NCI-H446 treated with DMSO at 0.1 percent for 48 hours (cell line): ENCODE measurements around the gene TTC23.

ENCODE experiments used
- DNase-seq: peaks from one replicate; lab custom pipeline; 2025; lab: John Stamatoyannopoulos, UW

Gene TTC23

GRCh38 chr15:99137877-99138276, 111.5 kb downstream of the TTC23 start:
- no peak for DNase-seq

- DNase-seq: no peak
These were observed 112.3 kb downstream of the TTC23 start for GRCh38 chr15:99137111-99137546.

- no peak for DNase-seq
These were observed 114.2 kb downstream of the TTC23 start for GRCh38 chr15:99135194-99135593.

GRCh38 chr15:99134317-99134821, 115.0 kb downstream of the TTC23 start:
- DNase-seq: no peak

GRCh38 chr15:99132634-99133287, 116.6 kb downstream of the TTC23 start:
- no peak for DNase-seq

DNA sequence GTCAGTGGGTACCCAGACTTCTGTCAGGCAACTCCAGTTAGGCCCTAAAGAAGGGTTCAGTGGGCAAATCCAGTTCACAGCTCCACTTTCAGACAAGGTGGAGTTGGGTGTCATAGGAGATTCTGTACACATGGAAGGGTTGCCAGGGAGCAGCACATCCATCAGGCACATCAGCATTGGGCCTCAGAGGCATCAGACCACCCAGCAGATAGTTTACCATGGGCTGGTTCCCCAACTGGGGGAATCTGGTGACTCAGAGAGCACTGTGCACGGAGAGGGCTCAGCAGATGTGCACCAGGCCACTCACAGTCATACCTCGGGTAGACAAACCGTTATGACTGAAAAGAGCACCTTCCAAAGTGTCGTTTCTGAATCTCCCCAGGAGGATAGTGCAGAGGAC, 117.3 kb downstream of the TTC23 start:
- no peak for DNase-seq

- no peak for DNase-seq
These were observed 117.8 kb downstream of the TTC23 start for GRCh38 chr15:99131441-99132023.

DNA sequence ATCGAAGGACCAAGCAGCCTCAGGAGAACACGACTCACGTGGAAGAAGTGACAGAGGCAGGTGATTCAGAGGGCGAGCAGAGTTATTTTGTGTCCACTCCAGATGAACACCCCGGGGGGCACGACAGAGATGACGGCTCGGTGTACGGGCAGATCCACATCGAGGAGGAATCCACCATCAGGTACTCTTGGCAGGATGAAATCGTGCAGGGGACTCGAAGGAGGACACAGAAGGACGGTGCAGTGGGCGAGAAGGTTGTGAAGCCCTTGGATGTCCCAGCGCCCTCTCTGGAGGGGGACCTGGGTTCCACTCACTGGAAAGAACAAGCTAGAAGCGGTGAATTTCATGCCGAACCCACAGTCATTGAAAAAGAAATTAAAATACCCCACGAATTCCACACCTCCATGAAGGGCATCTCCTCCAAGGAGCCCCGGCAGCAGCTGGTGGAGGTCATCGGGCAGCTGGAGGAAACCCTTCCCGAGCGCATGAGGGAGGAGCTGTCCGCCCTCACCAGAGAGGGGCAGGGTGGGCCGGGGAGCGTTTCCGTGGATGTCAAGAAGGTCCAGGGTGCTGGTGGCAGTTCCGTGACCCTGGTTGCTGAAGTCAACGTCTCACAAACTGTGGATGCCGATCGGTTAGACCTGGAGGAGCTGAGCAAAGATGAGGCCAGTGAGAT, 118.5 kb downstream of the TTC23 start:
- DNase-seq: no peak

- no peak for DNase-seq
These were observed 119.1 kb downstream of the TTC23 start for GRCh38 chr15:99130314-99130713.

DNA sequence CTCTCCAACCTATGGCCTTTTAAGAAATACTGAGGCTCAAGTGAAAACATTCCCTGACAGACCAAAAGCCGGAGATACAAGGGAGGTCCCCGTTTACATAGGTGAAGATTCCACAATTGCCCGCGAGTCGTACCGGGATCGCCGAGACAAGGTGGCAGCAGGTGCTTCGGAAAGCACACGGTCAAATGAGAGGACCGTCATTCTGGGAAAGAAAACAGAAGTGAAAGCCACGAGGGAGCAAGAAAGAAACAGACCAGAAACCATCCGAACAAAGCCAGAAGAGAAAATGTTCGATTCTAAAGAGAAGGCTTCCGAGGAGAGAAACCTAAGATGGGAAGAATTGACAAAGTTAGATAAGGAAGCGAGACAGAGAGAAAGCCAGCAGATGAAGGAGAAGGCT, 119.7 kb downstream of the TTC23 start:
- no peak for DNase-seq

DNA sequence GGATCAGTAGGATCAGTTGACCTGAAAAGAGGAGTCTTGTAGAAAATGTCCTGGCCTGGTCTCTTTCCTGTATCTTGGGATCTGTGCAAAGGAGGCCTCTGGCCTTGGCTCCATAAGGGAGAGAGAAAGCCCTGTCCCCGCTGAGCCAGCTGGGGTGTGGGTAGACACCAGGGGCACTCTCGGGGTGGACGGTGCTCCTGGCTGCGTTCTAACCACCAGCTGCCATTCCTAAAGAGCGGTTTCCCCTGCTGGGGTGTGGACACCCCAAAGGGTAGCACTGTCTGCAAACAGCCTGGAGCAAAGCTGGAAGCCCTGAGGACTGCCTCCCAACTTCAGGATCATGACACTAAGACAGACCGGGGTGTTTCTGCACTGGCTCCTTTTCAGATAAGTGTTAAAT, 121.0 kb downstream of the TTC23 start:
- no peak for DNase-seq

GRCh38 chr15:99127773-99128172, 121.6 kb downstream of the TTC23 start:
- no peak for DNase-seq

- DNase-seq: no peak
These were observed 122.5 kb downstream of the TTC23 start for GRCh38 chr15:99126930-99127329.

GRCh38 chr15:99126131-99126588, 123.2 kb downstream of the TTC23 start:
- no peak for DNase-seq

DNA sequence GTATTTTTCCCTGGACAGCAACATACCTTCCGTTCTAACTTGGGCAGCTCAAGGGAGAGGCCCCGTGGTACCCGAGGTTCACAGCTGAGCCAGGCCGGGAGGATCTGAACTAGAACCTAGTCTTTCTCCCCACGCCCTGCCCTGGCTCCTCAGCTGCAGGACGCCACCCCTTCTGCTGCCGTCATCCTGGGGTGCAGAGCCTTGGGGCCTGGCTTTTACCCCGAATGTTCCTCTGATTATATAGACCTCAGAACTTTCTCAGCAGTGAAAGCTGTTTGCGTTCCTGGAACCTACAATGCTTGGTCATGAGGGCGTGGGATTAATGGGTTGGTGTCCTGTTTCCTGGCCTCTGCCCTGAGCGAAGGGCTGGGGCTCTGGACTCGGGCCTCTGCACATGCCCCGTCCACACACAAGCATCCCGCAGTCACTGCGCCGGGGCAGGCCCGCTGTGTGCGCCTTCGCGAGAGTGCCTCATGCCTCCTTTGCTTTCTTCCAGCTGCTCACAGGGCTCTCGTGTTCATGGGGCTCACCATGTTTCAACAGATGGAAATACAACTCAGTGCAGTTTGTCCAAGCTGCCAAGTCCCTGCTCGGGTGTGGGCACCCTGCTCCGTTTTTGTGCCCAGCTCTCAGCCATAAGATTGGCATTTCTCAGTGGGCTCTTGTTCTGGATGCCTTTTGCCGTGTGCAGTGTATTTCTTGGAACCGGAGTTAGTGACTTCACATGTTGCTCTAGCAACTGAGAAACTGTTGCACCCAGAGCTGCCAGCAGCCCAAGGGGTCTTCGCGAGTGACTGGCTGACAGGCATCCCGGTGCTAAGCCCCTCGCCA, 124.1 kb downstream of the TTC23 start:
- no peak for DNase-seq

- no peak for DNase-seq
These were observed 124.7 kb downstream of the TTC23 start for GRCh38 chr15:99124641-99125040.

DNA sequence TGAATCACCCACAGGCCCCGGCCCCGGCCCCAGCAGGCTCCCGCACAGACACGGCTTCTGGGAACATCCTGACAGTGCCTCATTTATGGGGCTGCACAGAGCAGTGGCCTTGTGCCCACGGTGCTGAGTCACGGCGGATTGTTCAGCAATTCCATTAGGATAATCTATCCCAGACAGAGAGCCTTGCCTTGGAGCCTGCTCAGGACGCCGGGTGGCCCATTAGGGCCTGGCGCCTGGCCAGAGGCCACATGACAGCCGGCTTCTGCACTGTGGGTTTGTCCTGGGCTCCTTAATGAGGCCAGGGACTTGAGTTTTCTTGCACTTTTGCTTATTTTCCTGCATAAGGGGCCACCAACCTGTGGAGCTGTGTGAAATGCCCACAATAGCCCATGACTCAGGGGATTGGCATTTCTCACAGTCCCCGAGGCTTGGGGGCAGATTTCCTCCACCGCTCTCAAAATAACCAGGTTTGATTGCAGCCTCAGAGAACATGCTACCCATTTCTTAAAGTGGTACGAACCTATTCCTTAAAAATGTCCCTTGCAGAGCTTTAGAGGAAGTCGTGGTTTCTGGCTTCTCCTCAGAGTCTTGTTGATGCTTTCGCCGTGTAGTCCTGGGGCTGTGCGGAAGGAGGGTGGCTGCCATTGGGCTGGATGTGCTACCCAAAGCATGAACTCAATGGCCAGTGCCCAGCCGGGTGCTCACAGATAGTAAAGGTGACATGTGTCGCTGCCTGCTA, 125.5 kb downstream of the TTC23 start:
- peak; percentile 80 for DNase-seq

GRCh38 chr15:99122831-99123712, 126.3 kb downstream of the TTC23 start:
- DNase-seq: no peak

- no peak for DNase-seq
These were observed 127.5 kb downstream of the TTC23 start for GRCh38 chr15:99121691-99122410.

GRCh38 chr15:99121207-99121606, 128.2 kb downstream of the TTC23 start:
- no peak for DNase-seq
